Glutamatergic neuron (in vitro differentiated cells): Measurements from ENCODE around the gene PEDS1. TPM values are rescaled to one million over a fixed set of nuclear protein-coding genes. Genes with fewer than 3 reads are reported as not detected.
"Not testable (repeated sequence)": the region's sequence is repeated elsewhere in the genome, so short reads cannot be mapped to it uniquely, and the experiment has no call there.

Experiments used
- DNase-seq: peaks from one replicate; pipeline ENCODE4 v3.0.0; 2022
- H3K27ac Mint-ChIP-seq: one replicate; pipeline ENCODE4 v1.8.0; 2020; ENCODE audit warnings: mild to moderate bottlenecking, mixed read lengths, inconsistent platforms; ENCODE audit not compliant: unreplicated experiment
- H3K27me3 Mint-ChIP-seq: one replicate; pipeline ENCODE4 v1.8.0; 2020; ENCODE audit warnings: mild to moderate bottlenecking, moderate library complexity, mixed read lengths, inconsistent platforms; ENCODE audit not compliant: unreplicated experiment
- H3K36me3 Mint-ChIP-seq: one replicate; pipeline ENCODE4 v1.8.0; 2020; ENCODE audit warnings: mild to moderate bottlenecking, mixed read lengths, inconsistent platforms; ENCODE audit not compliant: unreplicated experiment
- H3K4me1 Mint-ChIP-seq: one replicate; pipeline ENCODE4 v1.8.0; 2020; ENCODE audit warnings: mild to moderate bottlenecking, low read depth, mixed read lengths, inconsistent platforms; ENCODE audit not compliant: unreplicated experiment
- H3K4me3 Mint-ChIP-seq: one replicate; pipeline ENCODE4 v1.8.0; 2020; ENCODE audit warnings: mild to moderate bottlenecking, mixed read lengths, inconsistent platforms; ENCODE audit not compliant: unreplicated experiment
- H3K9me3 Mint-ChIP-seq: one replicate; pipeline ENCODE4 v1.8.0; 2020; ENCODE audit warnings: mild to moderate bottlenecking, moderate library complexity, mixed read lengths, inconsistent platforms; ENCODE audit not compliant: unreplicated experiment
- CTCF ChIP-seq: fragments of 200-600 bp; sonication (generic); IDR thresholded peaks from one replicate; pipeline ENCODE4 v1.5.0; 2021; ENCODE audit not compliant: partially characterized antibody, unreplicated experiment
- total RNA-seq: library from RNA; stranded (reverse); fragmentation: NEBNext Ultra II Directional; extraction: Animal tissue kit (Norgen Biotek cat#: 25700); gene quantifications from one replicate; pipeline ENCODE4 v1.2.1, GENCODE V29; 2021; ENCODE audit not compliant: unreplicated experiment

Gene PEDS1
- total RNA-seq, 1 donor from 2014 or later: 29.3 TPM

- TF ChIP-seq CTCF: no peak
- DNase-seq: no peak
- no peak overlapping the region for H3K4me3 Mint-ChIP-seq
- H3K36me3 Mint-ChIP-seq: no peaks in the 10 kb centered on the region
- H3K9me3 Mint-ChIP-seq: peaks cover 4% of the 10 kb centered on the region
- H3K4me1 Mint-ChIP-seq: peaks cover 14% of the 10 kb centered on the region
- H3K27me3 Mint-ChIP-seq: peaks cover 6% of the 10 kb centered on the region
- no peak overlapping the region for H3K27ac Mint-ChIP-seq
Observed at GRCh38 chr20:50138479-50139393, 14.8 kb downstream of the PEDS1 start.

GRCh38 chr20:50138120-50138478 is 15.4 kb downstream of the PEDS1 start:
- Mint-ChIP-seq H3K27ac (no peak overlapping the region), H3K27me3 (peaks cover 4% of the 10 kb centered on the region), H3K4me3 (no peak overlapping the region), H3K4me1 (peaks cover 14% of the 10 kb centered on the region), H3K36me3 (no peaks in the 10 kb centered on the region), H3K9me3 (peaks cover 5% of the 10 kb centered on the region)
- no peak for TF ChIP-seq CTCF
- no peak for DNase-seq

GRCh38 chr20:50137702-50138101 is 15.8 kb downstream of the PEDS1 start:
- H3K27ac Mint-ChIP-seq: not testable (repeated sequence)

GRCh38 chr20:50136822-50137599 is 16.5 kb downstream of the PEDS1 start:
- Mint-ChIP-seq H3K27ac (no peak overlapping the region), H3K36me3 (no peaks in the 10 kb centered on the region), H3K27me3 (peaks cover 3% of the 10 kb centered on the region), H3K9me3 (peaks cover 5% of the 10 kb centered on the region), H3K4me1 (peaks cover 14% of the 10 kb centered on the region), H3K4me3 (no peak overlapping the region)
- no peak for TF ChIP-seq CTCF
- DNase-seq: no peak

More at GRCh38 chr20:50137702-50138101, 15.8 kb downstream of the PEDS1 start:
- DNase-seq, H3K36me3 Mint-ChIP-seq, H3K27me3 Mint-ChIP-seq, H3K9me3 Mint-ChIP-seq, H3K4me3 Mint-ChIP-seq: not testable (repeated sequence)
- H3K4me1 Mint-ChIP-seq: peaks cover 14% of the 10 kb centered on the region

GRCh38 chr20:50135157-50135556 is 18.4 kb downstream of the PEDS1 start:
- not testable (repeated sequence) for H3K4me3 Mint-ChIP-seq, H3K36me3 Mint-ChIP-seq, DNase-seq, H3K27me3 Mint-ChIP-seq, H3K27ac Mint-ChIP-seq, H3K4me1 Mint-ChIP-seq, H3K9me3 Mint-ChIP-seq
